ENCODE data around the gene PCAT6.
"Not testable (repeated sequence)": the region's sequence is repeated elsewhere in the genome, so short reads cannot be mapped to it uniquely, and the experiment has no call there.

The PCAT6 gene

GRCh38 chr1:202810615-202811295, at the start of gene PCAT6:
Gene PCAT6, plus strand, starts transcription at chr1:202810954.
- DNase-seq (ENCODE audit: low read depth in 2 of 2): peak; percentile 75 to 84

DNA sequence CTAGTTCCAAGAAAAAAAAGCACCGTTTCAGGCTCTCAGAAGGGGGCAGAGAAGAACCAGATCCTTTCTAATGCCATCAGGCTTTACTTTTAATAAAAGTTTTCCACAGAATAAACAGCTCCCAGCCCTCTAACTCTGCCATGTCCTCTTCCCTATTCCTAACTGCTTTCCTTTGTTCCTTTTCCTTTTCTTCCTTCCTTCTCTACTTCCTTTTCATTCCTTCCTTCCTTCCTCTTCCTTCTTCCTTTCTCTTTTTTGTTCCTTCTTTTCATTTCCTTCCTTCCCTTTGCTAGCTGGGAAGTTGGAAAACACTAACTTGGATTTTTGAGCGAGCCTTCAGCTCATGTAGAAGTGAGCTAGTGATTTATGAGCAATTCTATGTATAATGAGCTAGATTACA, 48.7 kb upstream of the PCAT6 start:
- no peak for DNase-seq (ENCODE audit: low read depth in 2 of 2)

DNA sequence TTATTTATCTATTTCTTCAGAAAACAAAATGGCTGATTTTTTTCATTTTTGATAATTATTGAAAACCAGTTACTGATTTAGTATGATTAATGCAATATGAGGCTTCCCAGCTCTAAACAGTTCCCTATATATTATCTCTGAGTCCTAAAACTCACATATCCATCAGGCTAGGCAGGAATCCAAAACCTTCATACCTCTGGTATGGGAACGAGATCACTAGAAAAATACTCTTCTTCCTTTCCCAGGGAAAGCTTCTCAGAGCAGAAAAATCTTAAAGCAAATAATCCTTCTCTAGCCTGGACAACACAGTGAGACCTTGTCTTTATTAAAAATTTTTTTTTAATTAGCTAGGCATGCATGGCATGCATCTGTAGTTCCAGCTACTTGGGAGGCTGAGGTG, 45.0 kb upstream of the PCAT6 start:
- DNase-seq (ENCODE audit: low read depth in 2 of 2): no peak

DNA sequence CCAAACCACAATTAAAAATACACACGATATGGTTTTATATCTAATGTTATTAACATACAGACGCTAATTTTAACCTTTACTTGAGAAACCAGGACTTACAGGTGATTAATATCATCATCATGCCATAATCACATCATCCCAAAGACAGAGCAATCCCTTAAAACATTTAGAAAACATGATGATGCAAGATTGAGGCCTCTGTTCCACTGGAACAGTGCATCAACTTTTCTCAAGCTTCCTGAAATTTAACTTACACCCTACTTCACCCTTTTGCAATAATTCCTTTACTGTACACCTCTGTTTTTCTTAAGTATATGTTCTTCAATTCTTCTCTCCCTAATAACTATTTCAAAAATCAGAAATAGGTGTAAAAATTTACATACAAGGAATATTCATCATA, 40.6 kb upstream of the PCAT6 start:
- DNase-seq (ENCODE audit: low read depth in 2 of 2): no peak

- DNase-seq (ENCODE audit: low read depth in 2 of 2): no peak
Observed at GRCh38 chr1:202781180-202781579, 29.6 kb upstream of the PCAT6 start.

DNA sequence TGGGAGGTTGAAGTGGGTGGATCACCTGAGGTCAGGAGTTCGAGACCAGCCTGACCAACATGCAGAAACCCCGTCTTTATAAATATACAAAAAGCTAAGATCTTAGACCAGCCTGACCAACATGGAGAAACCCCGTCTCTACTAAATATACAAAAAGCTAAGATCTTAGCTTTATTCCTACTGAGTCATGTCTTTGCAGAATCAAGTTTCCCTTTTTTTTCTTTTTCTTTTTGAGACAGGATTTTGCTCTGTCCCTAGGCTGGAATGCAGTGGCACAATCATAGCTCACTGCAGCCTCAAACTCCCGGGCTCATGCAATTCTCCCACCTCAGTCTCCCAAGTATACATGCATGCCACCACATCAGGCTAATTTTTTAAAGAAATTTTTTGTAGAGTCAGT, 23.9 kb upstream of the PCAT6 start:
- DNase-seq (ENCODE audit: low read depth in 2 of 2): no peak

- DNase-seq (ENCODE audit: low read depth in 2 of 2): no peak
Observed at GRCh38 chr1:202788800-202789199, 22.0 kb upstream of the PCAT6 start.

DNA sequence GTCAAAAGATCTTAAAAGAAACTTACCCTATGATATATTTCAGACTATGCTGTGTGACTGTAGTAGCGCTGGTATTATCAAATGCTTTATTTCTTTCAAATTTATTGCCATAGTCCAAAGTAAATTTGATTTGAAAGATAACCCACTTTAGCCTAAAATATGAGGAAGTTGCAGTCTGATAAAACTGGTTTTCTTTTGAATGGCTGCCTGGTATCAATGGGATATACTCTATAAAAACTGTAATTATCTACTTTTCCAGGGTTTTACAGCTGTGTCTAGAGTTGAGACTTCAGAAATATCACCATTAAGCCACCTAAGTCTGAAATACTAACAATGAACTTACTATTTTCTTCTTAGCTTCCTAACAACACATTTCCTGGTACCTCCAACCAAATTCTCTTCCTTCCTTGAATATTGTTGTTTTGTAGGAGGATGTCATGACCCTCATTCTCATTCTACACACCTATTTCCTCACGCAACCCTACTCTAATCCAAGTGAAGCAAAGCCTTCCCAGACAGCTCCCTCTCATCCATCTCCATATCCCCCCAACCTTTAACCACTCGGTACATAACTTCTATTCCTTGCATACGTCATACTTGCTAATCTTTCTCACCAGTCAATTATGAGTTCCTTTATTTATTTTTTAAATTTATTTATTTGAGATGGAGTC, 19.5 kb upstream of the PCAT6 start:
- DNase-seq (ENCODE audit: low read depth in 2 of 2): no peak

- DNase-seq (ENCODE audit: low read depth in 2 of 2): no peak
Observed at GRCh38 chr1:202794051-202794740, 16.6 kb upstream of the PCAT6 start.

DNA sequence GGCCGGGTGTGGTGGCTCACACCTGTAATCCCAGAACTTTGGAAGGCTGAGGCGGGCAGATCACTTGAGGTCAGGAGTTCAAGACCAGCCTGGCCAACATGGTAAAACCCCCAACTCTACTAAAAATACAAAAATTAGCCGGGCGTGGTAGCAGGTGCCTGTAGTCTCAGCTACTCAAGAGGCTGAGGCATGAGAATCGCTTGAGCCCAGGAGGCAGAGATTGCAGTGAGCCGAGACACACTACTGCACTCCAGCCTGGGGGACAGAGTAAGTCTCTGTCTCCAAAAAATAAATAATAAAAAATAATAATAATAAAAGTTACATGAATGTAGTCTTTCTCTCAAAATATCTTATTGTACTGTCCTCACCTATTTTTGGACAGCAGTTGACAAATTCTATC, 15.8 kb upstream of the PCAT6 start:
- DNase-seq (ENCODE audit: low read depth in 2 of 2): not testable (repeated sequence)

GRCh38 chr1:202796670-202797069, 14.1 kb upstream of the PCAT6 start:
- no peak for DNase-seq (ENCODE audit: low read depth in 2 of 2)

DNA sequence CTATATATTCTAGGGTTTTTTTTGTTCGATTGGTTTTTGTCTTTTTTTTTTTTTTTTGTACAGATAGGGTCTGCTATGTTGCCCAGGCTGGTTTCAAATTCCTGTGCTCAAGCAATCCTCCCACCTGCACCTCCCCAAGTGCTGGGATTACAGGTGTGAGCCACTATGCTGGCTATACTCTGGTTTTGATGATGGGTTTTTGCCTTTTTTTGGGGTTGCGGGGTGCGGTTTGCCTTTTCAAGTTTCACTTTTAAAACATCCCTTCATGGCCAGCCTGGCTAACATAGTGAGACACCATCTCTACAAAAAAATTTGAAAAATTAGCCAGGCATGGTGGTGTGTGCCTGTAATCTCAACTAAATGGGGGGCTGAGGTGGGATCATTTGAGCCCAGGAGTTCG, 12.5 kb upstream of the PCAT6 start:
- DNase-seq (ENCODE audit: low read depth in 2 of 2): no peak

- DNase-seq (ENCODE audit: low read depth in 2 of 2): no peak
Observed at GRCh38 chr1:202798792-202799331, 11.9 kb upstream of the PCAT6 start.

DNA sequence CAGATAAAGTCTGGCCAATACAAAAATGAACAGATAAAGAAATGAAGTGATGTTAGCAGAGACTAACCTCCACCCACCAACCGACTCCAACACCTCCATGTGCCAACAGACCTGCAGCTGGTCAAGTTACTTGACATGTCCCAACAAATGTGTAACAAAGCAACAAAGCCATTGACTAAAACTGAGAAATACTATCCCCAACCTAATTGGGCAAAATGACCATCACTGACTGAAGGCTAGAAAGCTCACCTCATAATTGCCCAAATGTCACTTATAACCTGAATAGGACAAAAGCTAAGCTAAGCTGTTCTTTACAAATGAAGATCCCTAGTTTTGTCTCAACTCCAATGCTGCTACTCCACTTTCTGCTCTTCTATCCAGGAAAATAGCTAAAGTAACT, 10.0 kb upstream of the PCAT6 start:
- no peak for DNase-seq (ENCODE audit: low read depth in 2 of 2)

- no peak for DNase-seq (ENCODE audit: low read depth in 2 of 2)
Observed at GRCh38 chr1:202801175-202801574, 9.6 kb upstream of the PCAT6 start.

DNA sequence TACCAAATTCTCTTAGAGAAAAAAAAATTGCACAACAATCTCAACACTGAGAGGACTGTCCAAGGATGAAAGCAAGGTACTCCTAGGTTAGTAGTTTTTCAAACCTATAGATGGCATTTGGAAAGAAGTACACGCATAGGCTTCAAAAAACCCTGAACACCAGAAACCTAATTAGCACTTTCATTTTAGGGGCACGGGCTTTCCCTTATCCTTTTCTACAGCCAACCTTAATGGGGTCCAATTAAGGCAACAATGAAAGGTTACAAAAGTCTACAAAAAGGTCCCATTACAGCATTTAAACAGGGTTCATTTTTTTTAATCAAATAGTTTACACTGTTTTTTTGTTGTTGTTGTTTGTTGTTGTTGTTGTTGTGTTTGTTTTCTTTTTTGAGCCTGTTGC, 8.7 kb upstream of the PCAT6 start:
- no peak for DNase-seq (ENCODE audit: low read depth in 2 of 2)

DNA sequence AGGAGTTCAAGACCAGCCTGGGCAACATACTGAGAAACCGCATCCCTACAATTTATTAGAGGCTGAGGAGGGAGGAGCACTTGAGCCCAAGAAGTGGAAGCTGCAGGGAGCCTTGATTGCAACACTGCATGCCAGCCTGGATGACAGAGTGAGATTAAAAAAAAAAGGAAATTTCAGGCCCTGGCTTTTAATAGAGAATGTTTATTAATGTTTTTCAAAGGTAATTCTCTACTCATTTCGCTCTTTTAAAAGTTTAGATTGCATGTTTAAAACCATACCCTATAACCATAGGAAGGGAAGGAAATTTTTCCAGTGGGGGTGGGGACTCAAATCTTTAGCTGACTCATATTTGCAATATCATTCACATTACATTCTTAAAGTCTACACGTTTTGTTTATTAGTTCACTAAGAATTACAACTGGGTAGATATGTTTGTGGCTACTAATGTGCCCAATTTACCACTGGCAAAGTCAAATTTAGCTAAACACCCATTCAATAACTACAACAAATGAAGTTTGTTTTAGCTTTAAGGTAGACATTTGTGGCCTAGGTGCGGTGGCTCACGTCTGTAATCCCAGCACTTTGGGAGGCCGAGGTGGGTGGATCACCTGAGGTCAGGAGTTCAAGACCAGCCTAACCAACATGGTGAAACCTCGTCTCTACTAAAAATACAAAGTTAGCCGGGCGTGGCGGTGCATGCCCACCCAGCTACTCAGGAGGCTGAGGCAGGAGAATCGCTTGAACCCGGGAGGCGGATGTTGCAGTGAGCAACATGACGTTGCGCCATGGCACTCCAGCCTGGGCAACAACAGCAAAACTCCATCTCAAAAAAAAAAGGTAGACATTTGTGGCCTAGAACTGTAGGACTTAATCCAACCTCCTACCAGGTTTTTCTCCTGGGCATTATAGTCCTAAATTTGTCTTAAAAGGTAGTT, 7.5 kb upstream of the PCAT6 start:
- no peak for DNase-seq (ENCODE audit: low read depth in 2 of 2)

- DNase-seq (ENCODE audit: low read depth in 2 of 2): no peak
Observed at GRCh38 chr1:202804126-202804525, 6.6 kb upstream of the PCAT6 start.

DNA sequence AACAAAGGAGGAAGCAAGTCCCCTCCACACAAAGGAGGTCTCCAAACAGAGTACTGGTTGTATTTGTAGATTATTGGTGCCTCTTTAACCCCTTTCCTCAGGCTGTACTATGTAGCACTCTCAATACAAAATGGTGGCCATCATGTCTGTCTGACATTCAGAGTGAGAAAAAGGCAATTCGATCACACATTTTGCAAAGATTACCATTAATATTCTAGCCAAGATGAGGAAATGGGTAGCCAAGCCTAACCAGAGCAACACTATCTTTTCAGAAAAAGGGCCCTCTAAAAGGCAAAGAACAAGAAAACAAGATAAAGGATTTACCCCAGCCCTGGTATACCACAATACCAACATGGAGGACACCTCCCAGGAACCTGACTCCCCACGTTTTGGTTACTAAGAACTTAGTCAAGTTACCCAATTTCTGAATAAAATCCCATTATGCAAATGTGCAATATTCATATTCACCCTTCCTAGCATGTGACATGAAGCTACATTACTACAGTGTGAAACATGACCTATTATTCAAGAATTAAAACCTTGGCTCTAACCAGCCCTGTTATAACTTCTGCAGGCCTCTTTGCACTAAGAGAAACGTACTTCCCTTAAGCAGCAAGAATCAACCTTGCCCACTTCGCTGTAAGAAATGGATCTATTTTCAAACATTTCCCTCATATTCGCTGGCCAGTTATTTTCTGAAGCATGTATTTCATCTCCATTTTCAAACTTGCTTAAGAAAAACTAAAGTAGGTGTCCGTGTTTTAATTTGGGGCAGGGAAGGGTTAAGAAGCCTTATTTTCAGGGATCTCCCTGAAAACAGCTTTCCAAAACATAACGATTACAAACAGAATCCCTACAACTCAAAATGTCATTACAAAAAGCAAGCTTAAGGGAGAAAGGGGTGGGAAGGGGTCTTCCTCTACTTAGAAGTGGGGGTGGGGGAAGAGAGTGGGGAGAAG, 4.6 kb upstream of the PCAT6 start:
- DNase-seq (ENCODE audit: low read depth in 2 of 2): peak in 1 of 2 donors; percentile 2

GRCh38 chr1:202806845-202807450, 3.8 kb upstream of the PCAT6 start:
- DNase-seq (ENCODE audit: low read depth in 2 of 2): peak in 1 of 2 donors; percentile 4
